Progenitor cell of endocrine pancreas (in vitro differentiated cells): ENCODE data around the gene ROCK2. TPM values are rescaled to one million over a fixed set of nuclear protein-coding genes. Genes with fewer than 3 reads are reported as not detected.

Experiments used
- total RNA-seq: library from RNA; stranded (reverse); gene quantifications from 2 replicates; pipeline ENCODE4 v1.2.1, GENCODE V29; 2021

The ROCK2 gene
- total RNA-seq, 1 donor from 2014 or later: 43.8 TPM

Other genes starting within 250 kb of the ROCK2 start
- gene SLC66A3, start 189.2 kb downstream of the ROCK2 start, total RNA-seq: 5.0 and 5.4 TPM in 2 replicates
- gene E2F6, start 121.5 kb upstream of the ROCK2 start, total RNA-seq: 21.4 and 22.9 TPM in 2 replicates
- 78.8 and 82.5 TPM in 2 replicates for gene GREB1, start 189.4 kb upstream of the ROCK2 start, total RNA-seq